ENCODE data around the gene MCF2L.

MCF2L gene

DNA sequence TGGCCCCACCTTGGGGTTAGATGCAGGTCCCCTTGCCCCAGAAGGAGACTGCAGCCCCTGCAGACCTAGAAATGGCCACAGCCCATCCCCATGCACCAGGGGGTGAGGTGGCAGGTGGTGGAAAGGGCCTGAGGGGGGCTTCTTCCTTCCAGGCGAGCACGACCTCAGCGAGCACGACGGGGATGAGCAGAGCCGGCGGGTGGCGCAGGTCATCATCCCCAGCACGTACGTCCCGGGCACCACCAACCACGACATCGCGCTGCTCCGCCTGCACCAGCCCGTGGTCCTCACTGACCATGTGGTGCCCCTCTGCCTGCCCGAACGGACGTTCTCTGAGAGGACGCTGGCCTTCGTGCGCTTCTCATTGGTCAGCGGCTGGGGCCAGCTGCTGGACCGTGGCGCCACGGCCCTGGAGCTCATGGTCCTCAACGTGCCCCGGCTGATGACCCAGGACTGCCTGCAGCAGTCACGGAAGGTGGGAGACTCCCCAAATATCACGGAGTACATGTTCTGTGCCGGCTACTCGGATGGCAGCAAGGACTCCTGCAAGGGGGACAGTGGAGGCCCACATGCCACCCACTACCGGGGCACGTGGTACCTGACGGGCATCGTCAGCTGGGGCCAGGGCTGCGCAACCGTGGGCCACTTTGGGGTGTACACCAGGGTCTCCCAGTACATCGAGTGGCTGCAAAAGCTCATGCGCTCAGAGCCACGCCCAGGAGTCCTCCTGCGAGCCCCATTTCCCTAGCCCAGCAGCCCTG, 149.4 kb downstream of the MCF2L start:
- DNase-seq: no peak

DNA sequence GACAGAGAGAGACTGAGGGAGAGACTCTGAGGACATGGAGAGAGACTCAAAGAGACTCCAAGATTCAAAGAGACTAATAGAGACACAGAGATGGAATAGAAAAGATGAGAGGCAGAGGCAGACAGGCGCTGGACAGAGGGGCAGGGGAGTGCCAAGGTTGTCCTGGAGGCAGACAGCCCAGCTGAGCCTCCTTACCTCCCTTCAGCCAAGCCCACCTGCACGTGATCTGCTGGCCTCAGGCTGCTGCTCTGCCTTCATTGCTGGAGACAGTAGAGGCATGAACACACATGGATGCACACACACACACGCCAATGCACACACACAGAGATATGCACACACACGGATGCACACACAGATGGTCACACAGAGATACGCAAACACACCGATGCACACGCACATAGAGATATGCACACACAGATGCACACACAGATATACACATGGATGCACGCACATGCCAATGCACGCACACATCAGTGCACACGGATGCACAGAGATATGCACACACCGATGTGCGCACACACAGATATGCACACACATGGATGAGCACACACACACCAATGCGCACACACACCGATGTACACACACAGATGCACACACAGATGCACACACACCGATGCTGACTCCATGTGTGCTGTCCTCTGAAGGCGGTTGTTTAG, 150.3 kb downstream of the MCF2L start:
- no peak for DNase-seq

DNA sequence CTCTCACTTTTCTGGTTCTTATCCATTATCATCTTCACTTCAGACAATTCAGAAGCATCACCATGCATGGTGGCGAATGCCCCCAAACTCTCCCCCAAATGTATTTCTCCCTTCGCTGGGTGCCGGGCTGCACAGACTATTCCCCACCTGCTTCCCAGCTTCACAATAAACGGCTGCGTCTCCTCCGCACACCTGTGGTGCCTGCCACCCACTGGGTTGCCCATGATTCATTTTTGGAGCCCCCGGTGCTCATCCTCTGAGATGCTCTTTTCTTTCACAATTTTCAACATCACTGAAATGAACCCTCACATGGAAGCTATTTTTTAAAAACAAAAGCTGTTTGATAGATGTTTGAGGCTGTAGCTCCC, 150.8 kb downstream of the MCF2L start:
- no peak for DNase-seq

DNA sequence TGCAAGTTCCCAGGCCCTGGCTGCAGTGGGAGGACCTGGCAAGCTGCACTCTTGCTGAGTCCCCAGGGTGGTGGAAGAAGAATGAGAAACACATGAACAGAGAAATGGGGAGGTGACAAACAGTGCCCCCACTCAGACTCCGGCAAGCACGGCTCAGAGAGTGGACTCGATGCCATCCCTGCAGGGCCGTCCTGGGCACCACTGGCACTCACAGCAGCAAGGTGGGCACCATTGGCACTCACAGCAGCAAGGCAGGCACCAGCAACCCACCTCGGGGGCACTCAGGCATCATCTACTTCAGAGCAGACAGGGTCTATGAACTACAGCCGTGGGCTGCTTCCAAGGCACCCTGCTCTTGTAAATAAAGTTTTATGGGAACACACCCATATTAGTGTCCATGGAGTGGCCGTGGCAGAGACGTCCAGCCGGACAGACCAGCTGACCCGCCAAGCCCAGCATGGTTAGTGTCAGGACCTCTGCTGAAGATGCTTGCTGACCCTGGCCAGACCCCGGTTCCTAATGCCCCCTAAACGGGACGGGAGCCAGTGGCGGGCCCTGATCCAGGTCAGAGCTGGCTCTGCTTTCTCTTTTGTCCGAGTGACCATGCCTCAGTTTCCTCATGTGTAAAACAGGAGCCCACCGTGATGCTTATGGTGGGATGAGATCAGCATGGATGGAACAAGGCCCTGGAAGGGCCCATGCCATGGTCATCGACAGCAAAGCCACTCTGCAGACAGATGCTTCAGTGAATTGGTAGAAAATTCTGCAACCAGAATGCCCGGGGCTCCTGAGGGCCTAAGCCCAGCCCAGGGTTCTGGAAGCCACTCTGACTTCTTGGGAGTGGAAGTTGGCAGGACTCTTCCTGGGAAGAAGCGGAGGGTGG, 151.5 kb downstream of the MCF2L start:
- DNase-seq: no peak

DNA sequence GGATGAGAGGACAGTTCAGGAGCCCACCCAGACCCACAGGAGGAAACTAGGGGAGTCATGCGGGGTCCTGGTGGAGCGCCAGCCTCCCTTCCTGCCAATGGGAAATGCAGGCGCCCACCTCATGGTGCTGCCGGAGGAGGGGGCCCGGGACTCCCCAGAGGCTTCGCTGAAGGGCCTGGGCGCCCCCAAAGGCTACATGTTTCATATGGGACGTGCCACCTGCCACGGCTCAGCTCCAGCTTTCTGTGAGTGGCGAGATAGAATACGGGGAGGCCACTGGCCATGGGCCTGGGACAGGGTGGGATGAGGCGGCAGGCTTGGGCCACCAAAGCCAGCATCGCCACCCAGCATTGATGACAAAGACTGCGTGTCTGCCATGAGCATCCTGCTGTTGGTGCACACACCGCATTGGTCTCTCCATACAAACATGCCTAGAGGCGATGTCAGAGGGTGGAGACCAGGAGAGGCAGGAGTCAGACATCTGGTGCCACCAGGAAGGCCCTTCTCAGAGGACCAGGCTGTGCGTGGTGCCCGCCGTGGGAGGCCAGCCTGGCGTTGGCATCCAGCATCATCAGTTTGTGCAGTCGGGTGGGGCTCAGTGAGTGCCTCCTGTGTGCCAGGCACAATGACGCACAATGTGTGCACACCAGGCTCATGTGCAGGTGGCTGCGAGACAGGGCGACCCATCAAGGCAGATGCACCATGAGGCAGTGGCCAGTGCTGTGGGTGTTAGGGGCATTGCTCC, 152.3 kb downstream of the MCF2L start:
- DNase-seq: no peak

DNA sequence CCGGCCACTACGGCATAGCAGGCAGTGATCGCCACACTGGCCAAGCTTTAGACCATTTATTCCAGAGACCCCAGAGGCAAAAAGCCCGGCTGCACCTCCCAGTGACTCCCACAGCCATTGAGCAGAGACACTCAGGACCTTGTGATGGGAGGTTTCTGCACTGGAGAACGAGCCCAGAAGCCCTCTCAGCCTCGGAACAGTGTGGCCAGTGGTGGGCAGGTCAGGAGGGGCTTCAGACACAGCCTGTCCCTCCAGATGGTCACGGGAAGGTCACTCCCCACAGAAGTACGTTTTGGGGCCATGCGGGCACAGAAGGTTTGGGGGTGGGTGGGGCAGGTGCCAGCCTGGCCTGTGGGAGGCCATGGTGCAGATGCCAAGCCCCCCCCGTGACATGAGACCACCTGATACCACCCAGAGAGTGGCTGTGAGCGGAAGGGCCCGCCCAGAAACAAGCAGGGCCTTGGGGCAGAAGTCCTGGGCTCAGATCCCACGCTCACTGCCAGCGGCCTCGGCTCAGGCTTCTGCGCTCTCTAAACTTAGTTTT, 153.0 kb downstream of the MCF2L start:
- no peak for DNase-seq

DNA sequence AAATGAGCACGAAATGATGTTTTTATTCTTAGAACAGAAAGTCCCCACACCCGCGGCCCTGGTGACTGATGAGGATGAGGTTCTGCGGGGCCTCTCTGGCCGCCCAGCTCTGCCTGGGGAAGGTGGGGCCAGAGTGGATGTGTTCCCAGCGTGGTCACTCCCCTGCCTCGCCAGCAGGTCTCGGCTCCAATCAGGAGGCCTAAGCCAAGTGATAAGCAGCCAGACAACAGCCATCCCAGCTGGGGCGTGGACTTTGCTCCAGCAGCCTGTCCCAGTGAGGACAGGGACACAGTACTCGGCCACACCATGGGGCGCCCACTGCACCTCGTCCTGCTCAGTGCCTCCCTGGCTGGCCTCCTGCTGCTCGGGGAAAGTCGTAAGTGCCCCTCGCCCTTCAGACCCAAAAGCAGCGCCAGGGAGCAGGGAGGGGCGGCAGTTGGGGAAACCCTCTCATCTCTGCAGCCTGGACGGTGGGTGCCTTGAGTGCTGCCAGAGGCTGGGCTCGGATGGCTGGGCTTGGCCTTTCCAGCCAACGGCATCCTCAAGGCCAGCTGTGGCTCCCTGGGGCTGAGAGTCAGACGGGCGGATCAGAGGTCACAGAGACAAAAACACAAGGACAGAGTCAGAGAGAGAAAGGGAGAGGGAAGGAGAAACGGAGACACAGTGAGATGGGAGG, 153.7 kb downstream of the MCF2L start, which contains the start of gene F10:
Gene F10, plus strand, starts transcription at position 250 of the 676 bp plus-strand sequence. Its CDS starts 57 bp downstream, at position 307.
- DNase-seq: no peak

DNA sequence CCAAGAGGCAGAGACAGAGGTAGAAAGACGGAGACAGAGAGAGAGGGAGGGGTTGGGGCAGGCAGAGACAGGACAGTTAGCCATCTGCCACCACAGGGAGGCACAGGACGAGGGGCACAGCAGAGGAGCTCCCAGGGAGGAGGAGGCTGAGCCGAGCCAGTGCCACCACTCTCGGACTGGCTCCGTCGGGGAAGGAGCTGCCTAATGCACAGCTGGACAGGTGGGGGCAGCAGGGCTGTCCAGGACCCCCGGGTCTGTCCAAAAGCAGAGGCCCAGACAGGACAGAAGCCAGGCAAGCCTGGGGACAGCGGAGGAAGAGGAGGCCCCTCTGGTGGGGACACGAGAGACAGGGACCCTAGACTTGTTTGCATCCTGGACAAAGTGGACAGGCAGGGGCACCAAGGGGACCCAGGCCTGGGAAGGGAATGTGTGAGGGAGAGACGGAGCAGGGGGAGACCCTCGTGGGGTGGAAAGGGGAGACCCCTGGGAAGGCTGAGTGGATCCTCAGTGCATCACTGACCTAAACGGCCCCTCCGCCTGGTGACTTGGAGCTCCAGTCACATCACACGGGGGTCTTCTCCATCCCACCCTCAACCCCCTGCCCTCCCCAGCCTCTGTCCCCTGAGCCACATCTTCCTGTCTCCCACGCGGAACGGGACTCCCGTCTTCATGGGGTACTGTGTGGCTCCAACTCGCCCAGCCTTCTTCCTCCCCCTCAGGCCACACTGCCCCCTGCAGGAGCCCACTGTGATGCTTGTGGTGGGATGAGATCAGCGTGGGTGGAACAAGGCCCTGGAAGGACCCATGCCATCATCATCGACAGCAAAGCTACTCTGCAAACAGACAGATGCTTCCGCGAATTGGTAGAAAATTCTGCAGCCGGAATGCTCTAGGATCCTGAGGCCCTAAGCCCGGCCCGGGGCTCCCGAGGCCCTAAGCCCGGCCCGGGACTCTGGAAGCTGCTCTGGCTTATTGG, 154.5 kb downstream of the MCF2L start:
- no peak for DNase-seq

DNA sequence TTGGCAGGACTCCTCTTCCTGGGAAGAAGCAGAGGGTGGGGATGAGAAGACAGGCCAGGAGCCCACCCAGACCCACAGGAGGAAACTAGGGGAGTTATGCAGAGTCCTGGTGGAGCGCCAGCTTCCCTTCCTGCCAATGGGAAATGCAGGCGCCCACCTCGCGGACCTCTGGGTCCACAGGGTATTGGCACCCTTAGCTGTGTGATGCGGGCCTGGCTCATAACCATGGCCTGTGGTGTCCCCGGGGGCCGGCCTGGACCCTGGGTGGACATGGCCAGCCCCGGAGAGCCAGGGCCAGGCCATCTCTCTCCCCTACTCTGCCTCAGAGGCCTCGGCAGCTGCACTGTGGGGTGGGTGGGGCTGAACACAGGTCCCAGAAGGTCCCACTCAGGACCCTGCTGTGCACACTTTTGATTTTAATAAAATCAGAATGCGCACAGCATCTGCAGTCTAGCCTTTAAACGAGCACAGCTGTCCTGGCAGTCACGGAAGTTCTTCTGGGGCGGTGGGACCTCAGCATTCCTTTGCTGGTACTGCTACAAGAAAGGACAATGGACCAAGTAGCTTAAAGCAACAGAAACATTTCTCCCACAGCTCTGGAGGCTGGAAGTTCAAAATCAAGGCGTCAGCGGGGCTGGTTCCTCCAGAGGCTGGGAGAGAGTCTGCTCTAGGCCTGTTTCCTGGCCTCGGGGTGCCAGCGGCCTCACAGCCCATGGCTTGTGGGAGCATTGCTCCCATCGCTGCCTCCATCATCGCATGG, 155.4 kb downstream of the MCF2L start:
- DNase-seq: no peak

DNA sequence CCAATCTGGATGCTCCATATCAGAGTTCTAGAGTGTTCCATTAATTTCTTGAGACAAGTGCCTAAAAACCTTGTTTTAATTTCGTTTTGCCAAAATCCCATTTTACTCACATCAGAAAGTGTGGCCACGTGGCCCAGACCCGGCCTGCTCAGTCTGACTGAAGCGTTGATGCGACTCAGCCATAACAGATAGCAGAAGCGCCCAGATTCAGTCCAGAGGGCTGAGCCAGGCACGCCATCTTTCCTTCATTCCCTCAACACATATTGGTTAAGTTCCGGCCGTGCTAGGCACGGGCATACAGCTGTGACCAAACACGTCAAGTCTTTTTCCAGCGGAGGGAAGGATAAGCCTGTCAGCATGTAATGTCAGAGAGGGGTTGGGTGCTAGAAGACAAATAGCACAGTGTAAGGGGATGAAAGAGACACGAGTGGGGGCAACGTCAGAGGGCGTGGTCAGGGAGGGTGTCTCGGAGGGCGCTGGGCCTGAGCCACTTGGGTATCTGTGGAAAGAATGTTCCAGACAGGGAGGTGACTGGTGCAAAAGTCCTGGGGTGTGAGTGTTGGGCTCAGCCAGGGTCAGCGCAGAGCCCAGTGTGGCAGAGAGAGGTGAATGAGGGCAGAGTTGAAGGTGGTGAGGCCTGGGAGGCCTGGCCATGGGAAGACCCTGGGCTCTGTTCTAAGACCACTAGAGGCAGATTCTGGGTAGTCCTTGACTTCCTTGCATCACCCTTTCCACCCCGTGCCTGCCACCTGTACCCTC, 156.7 kb downstream of the MCF2L start:
- DNase-seq: no peak

DNA sequence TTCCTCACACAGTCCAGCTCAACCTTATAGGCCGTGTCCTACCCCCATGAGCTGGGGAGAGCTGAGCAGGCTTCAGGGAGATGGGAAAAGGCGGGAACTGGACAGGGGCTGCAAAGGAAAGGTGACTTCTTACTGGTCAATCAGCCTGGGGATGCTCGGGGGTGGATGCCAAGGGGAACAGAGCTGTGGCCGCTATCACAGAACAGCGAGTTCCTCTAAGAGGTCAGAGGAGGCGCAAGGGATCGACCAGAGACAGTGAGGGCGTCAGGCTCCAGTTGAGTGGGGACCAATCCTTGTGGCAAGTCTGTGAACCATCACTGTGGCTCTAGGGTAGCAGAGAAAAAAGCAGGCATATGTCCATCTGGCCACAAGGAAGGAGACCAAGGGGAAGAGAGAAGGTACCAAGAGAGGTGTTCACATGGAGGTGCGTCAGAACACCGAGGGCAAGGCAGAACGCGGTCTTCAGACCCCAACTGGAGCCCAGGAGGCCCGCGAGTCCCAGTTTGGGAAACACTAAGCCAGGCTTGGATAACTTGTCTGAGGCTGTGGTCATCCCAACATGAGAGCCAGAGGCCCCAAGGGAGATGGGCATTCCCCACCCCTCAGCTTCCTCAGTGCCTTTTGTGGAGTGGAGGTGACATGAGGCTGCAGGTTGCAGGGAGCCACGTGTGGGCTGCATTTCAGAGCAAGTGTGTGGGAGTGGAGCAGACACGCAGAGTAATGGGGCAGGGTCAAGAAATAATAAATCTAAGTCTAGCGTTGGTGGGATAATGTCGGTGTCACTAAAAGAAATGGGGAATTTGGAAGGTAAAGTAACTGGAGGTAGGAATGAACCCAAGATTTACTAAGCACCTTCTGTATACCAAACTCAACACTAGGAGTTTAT, 157.5 kb downstream of the MCF2L start:
- DNase-seq: no peak

DNA sequence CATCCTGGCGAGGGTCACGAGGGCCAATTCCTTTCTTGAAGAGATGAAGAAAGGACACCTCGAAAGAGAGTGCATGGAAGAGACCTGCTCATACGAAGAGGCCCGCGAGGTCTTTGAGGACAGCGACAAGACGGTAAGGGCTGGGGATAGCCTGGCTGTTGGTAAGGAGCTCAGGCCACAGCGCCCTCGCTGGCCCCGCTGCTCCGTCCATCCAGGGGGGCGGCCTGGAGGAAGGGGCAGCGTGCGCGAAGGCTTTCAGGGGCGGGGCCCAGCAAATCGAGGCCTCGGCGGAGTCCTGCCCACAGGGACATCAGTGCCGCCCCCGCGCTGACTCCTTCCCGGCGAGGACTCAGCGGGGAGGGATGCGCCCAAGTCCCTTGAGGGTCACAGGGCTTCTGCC, 160.5 kb downstream of the MCF2L start:
- DNase-seq: no peak

DNA sequence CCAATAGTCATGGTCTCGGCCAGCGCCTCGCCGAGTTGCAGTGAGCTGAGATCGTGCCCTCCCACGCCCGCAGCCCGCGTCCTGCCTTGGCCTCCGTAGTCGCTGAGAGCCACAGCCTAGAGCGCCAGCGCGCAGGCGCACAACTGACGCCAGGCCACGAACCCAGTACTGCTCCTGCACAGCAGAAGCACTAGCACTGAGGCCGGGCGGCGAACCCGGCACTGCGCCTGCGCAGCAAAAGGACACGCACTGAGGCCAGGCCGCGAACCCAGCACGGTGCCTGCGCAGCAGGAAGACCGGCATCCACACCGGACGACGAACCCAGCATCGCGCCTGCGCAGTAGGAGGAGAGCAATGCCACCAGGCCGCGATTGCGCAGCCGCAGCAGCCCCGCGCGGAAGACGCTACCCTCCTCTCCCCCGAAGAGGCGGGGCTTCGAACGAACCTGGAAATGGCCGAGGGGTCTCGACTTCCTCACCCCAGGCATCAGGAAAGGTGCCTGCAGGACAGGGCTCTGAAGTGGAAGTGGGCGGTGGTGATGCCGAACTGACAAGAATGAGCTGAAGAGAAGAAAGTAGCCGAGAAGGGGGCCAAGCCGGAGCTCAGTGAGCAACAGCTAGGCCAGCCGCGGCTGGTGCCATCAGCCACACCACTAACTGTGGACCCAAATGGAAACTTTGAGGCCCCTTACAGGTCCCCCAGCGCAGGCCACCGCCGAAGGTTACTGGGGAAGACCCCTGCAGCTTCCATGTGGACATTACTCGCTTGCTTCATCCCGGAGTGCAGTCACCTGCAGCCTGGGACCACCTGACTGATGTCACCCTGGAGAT, 161.1 kb downstream of the MCF2L start:
- DNase-seq: peak in 1 of 5 donors; percentile 22

DNA sequence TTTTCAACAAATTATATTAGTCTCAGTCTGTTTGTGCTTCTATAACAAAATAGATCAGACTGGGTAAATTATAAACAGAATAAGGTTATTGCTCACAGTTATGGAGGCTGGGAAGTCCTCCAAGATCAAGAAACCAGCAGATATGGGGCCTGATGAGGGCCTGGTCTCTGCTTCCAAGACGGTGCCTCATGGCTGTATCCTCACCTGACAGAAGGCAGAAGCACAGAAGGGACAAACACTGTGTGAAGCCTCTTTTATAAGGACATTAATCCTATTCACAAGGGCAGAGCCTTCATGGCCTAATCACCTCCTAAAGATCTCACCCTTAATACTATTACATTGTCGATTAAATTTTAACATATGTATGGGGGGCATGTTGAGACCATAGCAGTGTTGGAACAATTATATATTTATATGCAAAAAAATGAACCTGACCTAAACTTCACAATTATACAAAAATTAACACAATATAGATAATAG, 166.3 kb downstream of the MCF2L start:
- DNase-seq: no peak

DNA sequence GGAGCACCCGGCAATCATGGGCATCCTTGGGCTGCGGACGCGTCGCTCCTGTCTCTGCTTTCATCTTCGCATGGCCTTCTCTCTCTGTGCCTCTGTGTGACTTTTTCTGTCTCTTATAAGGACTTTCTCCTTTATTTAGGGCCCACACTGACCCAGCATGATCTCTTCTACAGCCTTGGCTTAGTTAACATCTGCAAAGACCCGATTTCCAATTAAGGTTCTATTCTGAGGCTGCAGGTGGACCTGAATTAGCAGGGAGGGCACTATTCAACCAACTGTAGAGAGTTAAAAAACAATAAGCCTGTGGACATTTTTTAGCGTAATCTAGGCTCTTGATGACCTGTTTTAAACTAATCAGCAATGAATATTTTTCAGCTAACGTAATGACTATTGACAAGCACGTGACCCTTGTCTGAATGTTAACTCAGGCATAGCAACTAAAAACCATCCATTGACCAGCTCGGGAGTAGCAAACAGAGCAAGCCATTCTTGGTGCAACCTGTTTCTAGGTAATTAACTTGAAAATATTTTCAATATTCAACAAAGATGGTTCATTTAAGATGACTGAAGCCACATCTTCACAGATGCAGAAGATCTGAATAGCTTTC, 168.8 kb downstream of the MCF2L start:
- DNase-seq: no peak

DNA sequence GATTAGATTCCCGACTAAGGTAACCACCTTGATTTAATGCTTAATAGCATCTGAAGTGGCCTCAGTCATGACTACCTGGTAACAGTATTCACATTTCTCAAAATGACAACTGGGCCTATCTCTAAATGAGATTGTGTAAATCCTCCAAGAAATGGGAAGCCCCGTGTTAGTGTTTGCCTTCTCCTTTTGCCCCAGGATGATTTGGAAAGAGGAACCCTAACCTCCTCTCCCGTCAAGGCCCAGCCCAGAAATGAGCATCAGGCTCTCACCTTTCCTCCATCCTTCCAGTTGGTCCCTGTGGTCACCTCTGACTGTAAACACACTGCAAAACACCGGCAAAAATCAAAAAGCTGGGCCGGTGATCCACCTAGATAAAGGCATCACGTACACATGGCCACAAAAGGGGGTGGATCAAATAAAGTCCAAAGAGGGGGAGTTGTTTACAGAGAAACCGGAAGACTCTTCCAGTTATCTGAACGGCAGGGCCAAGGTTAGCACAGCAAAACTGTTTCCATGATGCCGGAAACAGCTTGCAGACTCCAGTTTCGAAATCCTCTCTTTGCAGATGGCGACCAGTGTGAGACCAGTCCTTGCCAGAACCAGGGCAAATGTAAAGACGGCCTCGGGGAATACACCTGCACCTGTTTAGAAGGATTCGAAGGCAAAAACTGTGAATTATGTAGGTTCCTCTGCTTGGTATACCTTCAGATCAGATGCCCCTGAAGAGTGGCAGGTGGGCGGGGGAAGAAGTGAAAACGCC, 170.0 kb downstream of the MCF2L start:
- DNase-seq: no peak
